CD14-positive monocyte (primary cell): Measurements from ENCODE around the gene CNNM4. TPM values are rescaled to one million over a fixed set of nuclear protein-coding genes. Genes with fewer than 3 reads are reported as not detected.

ENCODE experiments used
- DNase-seq, 3 donors: peaks; one replicate each; pipeline ENCODE4 v3.0.0-alpha.2; 2011 to 2022
- H2AFZ ChIP-seq: 2 replicates; pipeline ENCODE4 v1.6.0; 2012; ENCODE audit warnings: mild to moderate bottlenecking, low read depth, low read length, inconsistent platforms; ENCODE audit not compliant: insufficient read depth, poor library complexity, severe bottlenecking
- H3K27ac ChIP-seq, 2 donors: 1 replicate in 1 of 2; 2 replicates in 1 of 2; pipeline ENCODE4 v1.5.1; 2012 to 2013; ENCODE audit warnings: low read length in 2 of 2, control low read depth in 1 of 2, inconsistent platforms in 1 of 2, low read depth in 1 of 2, mild to moderate bottlenecking in 1 of 2
- H3K27me3 ChIP-seq, 2 donors: one replicate each; pipeline versions ENCODE4 v1.6.0 to v1.6.1; 2011 to 2013; ENCODE audit warnings: low read length in 2 of 2; ENCODE audit not compliant: control insufficient read depth in 2 of 2, insufficient read depth in 2 of 2
- H3K36me3 ChIP-seq, 2 donors: replicated peaks in 1 of 2; 1 replicate in 1 of 2; 2 replicates in 1 of 2; pipeline versions ENCODE4 v1.5.1 to v1.6.1; 2012 to 2013; ENCODE audit warnings: low read length in 2 of 2, control low read depth in 1 of 2, inconsistent platforms in 1 of 2, mild to moderate bottlenecking in 1 of 2; ENCODE audit not compliant: insufficient read depth in 2 of 2, control insufficient read depth in 1 of 2
- H3K4me1 ChIP-seq, 2 donors: 1 replicate in 1 of 2; 2 replicates in 1 of 2; pipeline versions ENCODE4 v1.5.1 to v1.6.1; 2012 to 2013; ENCODE audit warnings: low read length in 2 of 2, control low read depth in 1 of 2, inconsistent platforms in 1 of 2, mild to moderate bottlenecking in 1 of 2, moderate library complexity in 1 of 2; ENCODE audit not compliant: insufficient read depth in 2 of 2, control insufficient read depth in 1 of 2
- H3K4me2 ChIP-seq: replicated peaks from 2 replicates; pipeline ENCODE3; 2012; ENCODE audit warnings: low read length, moderate library complexity, mild to moderate bottlenecking; ENCODE audit not compliant: poor library complexity, severe bottlenecking; ENCODE audit errors: extremely low read depth
- H3K4me3 ChIP-seq, 3 experiments: fragments of 200-600 bp in 1 of 3; sonication (generic) in 1 of 3; replicated peaks in 1 of 3; 1 replicate in 2 of 3; 2 replicates in 1 of 3; pipeline ENCODE4 v1.5.1; 2011 to 2013; ENCODE audit warnings: low read length in 3 of 3, mild to moderate bottlenecking in 3 of 3, control low read depth in 2 of 3, low read depth in 2 of 3, inconsistent platforms in 1 of 3, moderate library complexity in 1 of 3
- H3K79me2 ChIP-seq: 2 replicates; pipeline ENCODE4 v1.6.0; 2012; ENCODE audit warnings: mild to moderate bottlenecking, control low read depth, inconsistent platforms, low read length, moderate library complexity; ENCODE audit not compliant: insufficient read depth
- H3K9ac ChIP-seq: 2 replicates; pipeline ENCODE4 v1.6.0; 2017; ENCODE audit warnings: low read length, mild to moderate bottlenecking; ENCODE audit not compliant: insufficient read depth, poor library complexity, severe bottlenecking
- H3K9me3 ChIP-seq, 2 donors: replicated peaks in 1 of 2; 1 replicate in 1 of 2; 2 replicates in 1 of 2; pipeline versions ENCODE4 v1.5.1 to v1.6.1; 2012 to 2013; ENCODE audit warnings: low read length in 2 of 2, control low read depth in 1 of 2; ENCODE audit not compliant: control insufficient read depth in 1 of 2, insufficient read depth in 1 of 2
- H4K20me1 ChIP-seq: 2 replicates; pipeline ENCODE4 v1.6.0; 2012; ENCODE audit warnings: mild to moderate bottlenecking, low read length, control low read depth, moderate library complexity; ENCODE audit not compliant: insufficient read depth
- H3K27ac Mint-ChIP-seq, 7 donors: one replicate each; pipeline ENCODE4 v1.8.0; 2020; ENCODE audit warnings: mild to moderate bottlenecking in 7 of 7, mixed read lengths in 7 of 7, moderate library complexity in 6 of 7, inconsistent platforms in 2 of 7
- H3K27me3 Mint-ChIP-seq, 3 donors: one replicate each; pipeline ENCODE4 v1.8.0; 2021 to 2022; ENCODE audit warnings: low read depth in 3 of 3, mild to moderate bottlenecking in 3 of 3, mixed read lengths in 3 of 3, moderate library complexity in 3 of 3, inconsistent platforms in 1 of 3
- H3K36me3 Mint-ChIP-seq, 2 donors: one replicate each; pipeline ENCODE4 v1.8.0; 2020; ENCODE audit warnings: mixed read lengths in 2 of 2, inconsistent platforms in 1 of 2, mild to moderate bottlenecking in 1 of 2
- H3K4me1 Mint-ChIP-seq: one replicate; pipeline ENCODE4 v1.8.0; 2020; ENCODE audit warnings: mild to moderate bottlenecking, mixed read lengths
- H3K4me3 Mint-ChIP-seq, 2 donors: one replicate each; pipeline ENCODE4 v1.8.0; 2020; ENCODE audit warnings: mild to moderate bottlenecking in 2 of 2, mixed read lengths in 2 of 2, moderate library complexity in 1 of 2
- H3K9me3 Mint-ChIP-seq, 7 donors: one replicate each; pipeline ENCODE4 v1.8.0; 2020 to 2022; ENCODE audit warnings: mixed read lengths in 7 of 7, mild to moderate bottlenecking in 6 of 7, moderate library complexity in 6 of 7, inconsistent platforms in 2 of 7
- CTCF ChIP-seq: fragments of 200-600 bp; IDR thresholded peaks from one replicate; pipeline ENCODE4 v1.8.0; 2022; ENCODE audit warnings: antibody characterized with exemption, mild to moderate bottlenecking
- WGBS: methylation state at CpG from one replicate; pipeline ENCODE4 v1.1.5; 2013; ENCODE audit warnings: missing lambda C conversion rate; ENCODE audit not compliant: insufficient coverage; 5-methylcytosine and 5-hydroxymethylcytosine counted together
- intact Hi-C, 2 donors: fragments of 100-400 bp; cut with micrococcal nuclease; formaldehyde crosslinking; loops; one replicate each; pipeline versions ENCODE4 v1.15.0 to v1.15.1; 2023
- polyA plus RNA-seq, 3 donors: library from polyadenylated mRNA; depleted of rRNA in 1 of 3; unstranded in 2 of 3; stranded (reverse) in 1 of 3; fragments of 300-500 nt in 2 of 3; fragments of >200 nt in 1 of 3; fragmentation: Illumina TruSeq in 2 of 3; gene quantifications; 1 replicate in 2 of 3; 2 replicates in 1 of 3; pipeline ENCODE4 v1.2.3, GENCODE V29; 2012 to 2021

CNNM4 gene
- polyA plus RNA-seq, 3 donors = 2.3 to 8.3 (median 2.6) TPM

- Mint-ChIP-seq H3K36me3 (peaks cover 5 to 24% of the 10 kb centered on the region in 2 donors), H3K27ac (no peak overlapping the region), H3K4me3 (no peak overlapping the region), H3K27me3 (peaks cover 0 to 8% (median 6%) of the 10 kb centered on the region in 3 donors), H3K9me3 (peaks cover 0 to 2% (median 0%) of the 10 kb centered on the region in 7 donors), H3K4me1 (peaks cover 56% of the 10 kb centered on the region)
- Histone ChIP-seq H3K9me3 (no peaks in the 10 kb centered on the region), H3K4me3 (no peak overlapping the region), H4K20me1 (peaks cover 27% of the 10 kb centered on the region), H3K27me3 (peaks cover 0 to 4% of the 10 kb centered on the region in 2 donors), H3K4me1 (peaks cover 30 to 32% of the 10 kb centered on the region in 2 donors), H3K36me3 (no peaks in the 10 kb centered on the region), H3K79me2 (peaks cover 18% of the 10 kb centered on the region), H3K9ac (no peak overlapping the region), H3K4me2 (no peak overlapping the region), H2AFZ (no peak overlapping the region), H3K27ac (no peak overlapping the region)
- no peak for TF ChIP-seq CTCF
- DNase-seq = no peak
- 93% methylated on average over 5 of the region's 9 CpGs for WGBS
- intact Hi-C loops = loop anchor here in 1 of 2 donors (10.0 kb wide), 2 partner anchors 47 to 163 kb away; partner anchors contain the start of gene CNNM3
Measured at GRCh38 chr2:96767135-96767871, 6.6 kb downstream of the CNNM4 start.

GRCh38 chr2:96768083-96768561 is 7.4 kb downstream of the CNNM4 start:
- H3K4me2 ChIP-seq = no peak overlapping the region
- Mint-ChIP-seq H3K4me3 (no peak overlapping the region), H3K9me3 (peaks cover 0 to 2% (median 0%) of the 10 kb centered on the region in 7 donors)

More at GRCh38 chr2:96768083-96768561, 7.4 kb downstream of the CNNM4 start:
- no peak overlapping the region for H2AFZ ChIP-seq
- H3K27ac ChIP-seq = no peak overlapping the region
- peaks cover 5 to 28% of the 10 kb centered on the region in 2 donors for H3K36me3 Mint-ChIP-seq
- no peak overlapping the region for H3K4me3 ChIP-seq
- TF ChIP-seq CTCF = no peak
- no peak for DNase-seq
- H3K27ac Mint-ChIP-seq = no peak overlapping the region
- H3K4me1 Mint-ChIP-seq = peaks cover 48% of the 10 kb centered on the region
- H3K27me3 ChIP-seq = no peaks in the 10 kb centered on the region
- H3K36me3 ChIP-seq = no peaks in the 10 kb centered on the region
- WGBS = 63% methylated on average over 3 of the region's 8 CpGs
- H4K20me1 ChIP-seq = peaks cover 27% of the 10 kb centered on the region
- peaks cover 15% of the 10 kb centered on the region for H3K79me2 ChIP-seq
- peaks cover 22 to 24% of the 10 kb centered on the region in 2 donors for H3K4me1 ChIP-seq
- no peaks in the 10 kb centered on the region for H3K9me3 ChIP-seq
- H3K9ac ChIP-seq = no peak overlapping the region
- intact Hi-C loops = loop anchor here in 1 of 2 donors (10.0 kb wide), 2 partner anchors 47 to 163 kb away; partner anchors contain the start of gene CNNM3
- H3K27me3 Mint-ChIP-seq = peaks cover 0 to 6% (median 6%) of the 10 kb centered on the region in 3 donors
